Measurements from ENCODE around the gene OR5H14. TPM values are rescaled to one million over a fixed set of nuclear protein-coding genes. Genes with fewer than 3 reads are reported as not detected.
"Not testable (repeated sequence)": the region's sequence is repeated elsewhere in the genome, so short reads cannot be mapped to it uniquely, and the experiment has no call there.

OR5H14 gene
- polyA plus RNA-seq, 1 donor: not detected

DNA sequence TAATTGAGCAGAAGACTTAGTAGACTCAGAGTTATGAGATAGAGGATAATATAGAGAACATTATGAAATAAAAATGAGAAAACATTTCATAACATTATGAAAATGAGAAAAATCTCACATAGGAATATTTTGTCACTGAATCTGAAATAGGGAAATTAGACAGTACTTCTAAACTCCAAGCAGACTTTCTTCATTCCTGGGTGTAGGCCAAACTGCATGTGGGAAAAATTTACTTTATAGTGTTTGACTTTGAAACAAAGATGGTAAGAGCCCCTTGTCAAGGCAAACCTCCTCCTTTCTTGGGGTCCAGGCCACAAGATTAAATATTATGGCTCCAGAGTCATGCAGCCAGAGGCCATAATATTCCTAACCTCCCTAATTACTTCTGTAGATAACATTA, 6.7 kb upstream of the OR5H14 start:
- H3K4me1 ChIP-seq (ENCODE audit: control insufficient read depth, insufficient read depth, low read length): no peaks in the 10 kb centered on the region
- DNase-seq: no peak
- H3K9me3 ChIP-seq (ENCODE audit: control insufficient read depth, low read depth, low read length): no peaks in the 10 kb centered on the region
- H3K27ac ChIP-seq (ENCODE audit: low read length): no peak overlapping the region
- no peaks in the 10 kb centered on the region for H3K27me3 ChIP-seq (ENCODE audit: control insufficient read depth, insufficient read depth, low read length)
- no peaks in the 10 kb centered on the region for H3K36me3 ChIP-seq (ENCODE audit: control insufficient read depth, insufficient read depth, low read length)
- no peak overlapping the region for H3K4me3 ChIP-seq (ENCODE audit: low read length)

DNA sequence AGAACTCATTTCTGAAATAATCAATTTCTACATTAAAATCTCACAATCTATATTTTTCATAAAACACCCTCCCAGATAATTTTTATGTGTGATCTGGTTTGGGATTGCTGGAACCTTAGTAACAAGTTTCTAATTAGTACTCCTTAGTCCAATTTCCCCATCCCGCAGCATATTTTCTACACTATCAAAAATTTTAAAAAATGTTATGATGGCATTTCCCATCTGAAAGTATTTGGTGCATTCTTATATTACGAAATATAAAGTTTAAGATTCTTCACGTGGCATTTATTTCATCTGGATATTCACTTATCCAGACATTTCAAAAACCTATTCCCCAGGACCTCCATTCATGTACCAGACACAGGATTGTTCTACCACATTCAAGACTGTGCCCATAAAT, 1.5 kb downstream of the OR5H14 start:
- Histone ChIP-seq H3K36me3 (ENCODE audit: control insufficient read depth, insufficient read depth, low read length) (no peaks in the 10 kb centered on the region), H3K4me1 (ENCODE audit: control insufficient read depth, insufficient read depth, low read length) (no peaks in the 10 kb centered on the region), H3K4me3 (ENCODE audit: low read length) (no peak overlapping the region), H3K27ac (ENCODE audit: low read length) (no peak overlapping the region), H3K9me3 (ENCODE audit: control insufficient read depth, low read depth, low read length) (no peaks in the 10 kb centered on the region), H3K27me3 (ENCODE audit: control insufficient read depth, insufficient read depth, low read length) (no peaks in the 10 kb centered on the region)
- DNase-seq: no peak
- WGBS (ENCODE audit: insufficient coverage, low lambda C conversion rate): 60% methylated on average over 3 of the region's 3 CpGs

DNA sequence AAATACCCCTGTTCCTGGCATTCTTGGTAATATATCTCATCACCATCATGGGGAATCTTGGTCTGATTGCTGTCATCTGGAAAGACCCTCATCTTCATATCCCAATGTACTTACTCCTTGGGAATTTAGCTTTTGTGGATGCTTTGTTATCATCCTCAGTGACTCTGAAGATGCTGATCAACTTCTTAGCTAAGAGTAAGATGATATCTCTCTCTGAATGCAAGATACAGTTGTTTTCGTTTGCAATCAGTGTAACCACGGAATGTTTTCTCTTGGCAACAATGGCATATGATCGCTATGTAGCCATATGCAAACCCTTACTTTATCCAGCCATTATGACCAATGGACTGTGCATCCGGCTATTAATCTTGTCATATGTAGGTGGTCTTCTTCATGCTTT, 2.2 kb downstream of the OR5H14 start:
- DNase-seq; H3K36me3 ChIP-seq (ENCODE audit: control insufficient read depth, insufficient read depth, low read length); H3K27ac ChIP-seq (ENCODE audit: low read length); H3K9me3 ChIP-seq (ENCODE audit: control insufficient read depth, low read depth, low read length); H3K4me3 ChIP-seq (ENCODE audit: low read length); H3K4me1 ChIP-seq (ENCODE audit: control insufficient read depth, insufficient read depth, low read length); H3K27me3 ChIP-seq (ENCODE audit: control insufficient read depth, insufficient read depth, low read length): not testable (repeated sequence)
- no CpG with 5 or more reads among the region's 4 CpGs for WGBS (ENCODE audit: insufficient coverage, low lambda C conversion rate)

DNA sequence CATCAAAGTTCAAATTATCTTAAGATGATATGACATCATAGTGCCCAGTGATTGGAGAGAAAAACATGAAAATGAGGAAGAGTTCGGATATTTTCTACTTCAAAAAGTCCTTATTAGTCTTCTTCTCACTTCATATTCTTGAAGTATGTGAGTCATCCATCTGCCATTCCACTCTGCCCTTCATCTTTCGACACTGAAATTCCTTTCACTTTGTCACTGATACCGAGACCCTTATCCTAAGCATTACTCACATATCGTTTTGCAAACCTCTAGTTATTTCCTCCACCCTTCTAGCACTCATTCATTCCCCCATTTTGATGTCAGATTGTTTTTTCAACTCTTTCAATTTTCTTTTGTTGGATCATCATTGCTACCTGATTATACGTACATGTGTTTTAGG, 4.0 kb downstream of the OR5H14 start:
- Histone ChIP-seq H3K27me3 (ENCODE audit: control insufficient read depth, insufficient read depth, low read length) (no peaks in the 10 kb centered on the region), H3K27ac (ENCODE audit: low read length) (no peak overlapping the region), H3K4me3 (ENCODE audit: low read length) (no peak overlapping the region), H3K36me3 (ENCODE audit: control insufficient read depth, insufficient read depth, low read length) (no peaks in the 10 kb centered on the region), H3K9me3 (ENCODE audit: control insufficient read depth, low read depth, low read length) (no peaks in the 10 kb centered on the region), H3K4me1 (ENCODE audit: control insufficient read depth, insufficient read depth, low read length) (no peaks in the 10 kb centered on the region)
- 90% methylated on average over 4 of the region's 5 CpGs for whole genome bisulfite sequencing (ENCODE audit: insufficient coverage, low lambda C conversion rate)
- DNase-seq: no peak

DNA sequence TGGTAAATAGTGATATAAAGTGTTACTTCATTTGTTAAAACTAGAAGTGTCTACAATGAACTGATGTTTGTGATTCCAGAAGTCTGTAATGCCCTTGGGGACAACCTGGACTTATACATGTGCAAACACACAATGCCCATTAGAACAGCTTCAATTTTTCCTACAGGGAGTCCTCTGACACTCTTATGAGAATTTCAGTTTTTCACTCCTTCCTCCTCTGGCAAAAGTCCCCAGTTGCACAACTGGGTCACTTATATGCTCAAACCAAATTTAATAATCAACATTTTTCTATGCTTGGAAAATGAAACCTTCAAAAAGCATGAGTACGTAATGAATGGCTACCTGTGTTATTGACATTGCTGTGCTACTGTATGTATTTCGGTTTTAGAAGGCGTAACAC, 19.1 kb downstream of the OR5H14 start, which contains the start of gene OR5H15:
OR5H15 (plus strand) TSS at position 301 of the 400 bp plus-strand sequence. CDS start 2,004 bp downstream, outside the sequence.
- Histone ChIP-seq H3K27me3 (ENCODE audit: control insufficient read depth, insufficient read depth, low read length) (no peaks in the 10 kb centered on the region), H3K9me3 (ENCODE audit: control insufficient read depth, low read depth, low read length) (no peaks in the 10 kb centered on the region), H3K36me3 (ENCODE audit: control insufficient read depth, insufficient read depth, low read length) (no peaks in the 10 kb centered on the region), H3K4me1 (ENCODE audit: control insufficient read depth, insufficient read depth, low read length) (no peaks in the 10 kb centered on the region), H3K4me3 (ENCODE audit: low read length) (no peak within 1 kb of the TSS), H3K27ac (ENCODE audit: low read length) (no peak within 1 kb of the TSS)
- DNase-seq: no peak
- 89% methylated on average over 3 of the region's 3 CpGs for WGBS (ENCODE audit: insufficient coverage, low lambda C conversion rate)

DNA sequence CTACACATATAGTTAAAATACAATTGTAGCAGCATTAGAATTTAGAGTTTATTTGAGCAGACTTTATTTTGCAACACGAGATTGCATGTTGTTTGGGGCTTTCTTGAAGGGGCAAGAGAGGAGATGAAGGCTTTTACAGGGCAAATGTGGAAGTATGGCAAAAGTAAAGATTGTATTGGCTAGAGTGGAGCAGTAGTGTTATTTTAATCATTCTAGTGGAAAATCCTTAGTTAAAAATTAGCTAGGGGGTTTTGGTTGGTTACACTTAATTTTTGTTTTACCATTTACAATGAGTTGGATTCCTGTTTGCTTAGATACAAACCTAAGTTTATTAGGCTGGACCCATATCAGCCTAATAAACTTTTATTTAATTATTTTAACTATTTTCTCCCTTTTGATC, 23.8 kb downstream of the OR5H14 start:
- no peak for DNase-seq
- no peaks in the 10 kb centered on the region for H3K9me3 ChIP-seq (ENCODE audit: control insufficient read depth, low read depth, low read length)
- no peaks in the 10 kb centered on the region for H3K27me3 ChIP-seq (ENCODE audit: control insufficient read depth, insufficient read depth, low read length)
- no CpG with 5 or more reads among the region's 1 CpG for WGBS (ENCODE audit: insufficient coverage, low lambda C conversion rate)
- no peaks in the 10 kb centered on the region for H3K36me3 ChIP-seq (ENCODE audit: control insufficient read depth, insufficient read depth, low read length)
- no peaks in the 10 kb centered on the region for H3K4me1 ChIP-seq (ENCODE audit: control insufficient read depth, insufficient read depth, low read length)
- no peak overlapping the region for H3K27ac ChIP-seq (ENCODE audit: low read length)
- H3K4me3 ChIP-seq (ENCODE audit: low read length): no peak overlapping the region

DNA sequence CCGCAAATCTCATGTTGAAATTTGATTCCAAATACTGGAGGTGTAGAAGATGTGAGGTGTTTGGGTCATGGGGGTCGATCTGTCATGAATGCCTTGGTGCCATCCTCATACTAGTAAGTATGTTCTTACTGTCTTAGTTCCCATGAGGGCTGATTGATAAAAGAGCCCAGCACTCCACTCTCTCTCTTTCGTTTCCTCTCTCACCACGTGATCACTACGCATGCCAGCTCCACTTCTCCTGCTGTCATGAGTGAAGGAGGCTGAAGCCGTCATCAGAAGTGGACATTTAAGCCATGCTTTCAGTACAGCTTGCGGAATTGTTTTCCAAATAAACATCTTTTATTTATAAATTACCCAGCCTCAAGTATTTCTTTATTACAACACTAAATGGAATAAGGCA, 25.3 kb downstream of the OR5H14 start:
- no peaks in the 10 kb centered on the region for H3K4me1 ChIP-seq (ENCODE audit: control insufficient read depth, insufficient read depth, low read length)
- no peak overlapping the region for H3K27ac ChIP-seq (ENCODE audit: low read length)
- DNase-seq: no peak
- H3K36me3 ChIP-seq (ENCODE audit: control insufficient read depth, insufficient read depth, low read length): no peaks in the 10 kb centered on the region
- WGBS (ENCODE audit: insufficient coverage, low lambda C conversion rate): 100% methylated on average over 3 of the region's 7 CpGs
- no peaks in the 10 kb centered on the region for H3K27me3 ChIP-seq (ENCODE audit: control insufficient read depth, insufficient read depth, low read length)
- H3K4me3 ChIP-seq (ENCODE audit: low read length): no peak overlapping the region
- no peaks in the 10 kb centered on the region for H3K9me3 ChIP-seq (ENCODE audit: control insufficient read depth, low read depth, low read length)

DNA sequence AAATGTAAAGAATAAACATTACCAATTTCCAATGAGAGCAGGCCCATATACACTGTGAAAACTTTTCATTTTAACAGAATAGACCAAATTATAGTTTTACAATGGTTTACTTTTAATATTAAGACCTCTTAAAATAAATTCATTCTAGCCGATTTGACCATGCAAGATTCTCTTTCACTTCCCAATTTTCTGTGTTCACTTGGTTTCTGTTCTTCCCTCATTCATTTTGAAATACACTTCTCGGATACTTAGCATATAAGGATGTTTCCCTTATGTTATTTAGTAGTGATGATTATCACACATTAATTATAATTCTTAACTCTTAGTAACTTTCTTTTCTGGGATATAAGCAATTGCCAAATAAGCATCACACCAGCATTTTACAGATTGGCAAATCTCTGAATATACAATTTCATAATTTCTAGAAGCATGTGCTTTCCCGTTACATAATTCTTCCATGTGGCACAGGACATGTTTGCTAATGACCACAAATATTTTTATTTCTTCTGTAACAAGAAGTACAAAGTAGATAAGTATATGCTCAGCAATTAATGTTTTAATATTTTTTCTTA, 33.1 kb downstream of the OR5H14 start:
- Histone ChIP-seq H3K36me3 (ENCODE audit: control insufficient read depth, insufficient read depth, low read length) (no peaks in the 10 kb centered on the region), H3K27me3 (ENCODE audit: control insufficient read depth, insufficient read depth, low read length) (no peaks in the 10 kb centered on the region), H3K4me1 (ENCODE audit: control insufficient read depth, insufficient read depth, low read length) (no peaks in the 10 kb centered on the region), H3K9me3 (ENCODE audit: control insufficient read depth, low read depth, low read length) (no peaks in the 10 kb centered on the region), H3K4me3 (ENCODE audit: low read length) (no peak overlapping the region), H3K27ac (ENCODE audit: low read length) (no peak overlapping the region)
- 90% methylated on average over 2 of the region's 3 CpGs for WGBS (ENCODE audit: insufficient coverage, low lambda C conversion rate)
- no peak for DNase-seq

DNA sequence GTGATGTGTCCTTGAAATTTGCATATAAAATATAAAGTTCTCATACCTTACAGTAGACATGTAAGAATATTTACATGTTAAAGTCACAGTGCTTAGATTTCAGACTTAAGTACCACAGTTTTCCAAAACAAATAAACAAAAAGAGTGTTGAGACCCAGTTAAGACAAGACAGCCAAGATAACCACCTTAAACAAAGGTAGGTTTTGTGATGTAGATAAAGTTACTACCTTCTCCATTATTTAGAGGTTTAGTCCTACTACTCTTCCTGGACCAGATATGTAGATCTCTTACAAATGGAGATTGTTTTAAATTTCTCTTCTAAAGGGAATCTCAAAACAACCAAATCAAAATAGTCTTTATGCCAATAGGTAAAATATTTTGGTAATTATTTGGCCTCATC, 34.9 kb downstream of the OR5H14 start:
- Histone ChIP-seq H3K27ac (ENCODE audit: low read length) (no peak overlapping the region), H3K9me3 (ENCODE audit: control insufficient read depth, low read depth, low read length) (no peaks in the 10 kb centered on the region), H3K36me3 (ENCODE audit: control insufficient read depth, insufficient read depth, low read length) (no peaks in the 10 kb centered on the region), H3K4me3 (ENCODE audit: low read length) (no peak overlapping the region), H3K4me1 (ENCODE audit: control insufficient read depth, insufficient read depth, low read length) (no peaks in the 10 kb centered on the region), H3K27me3 (ENCODE audit: control insufficient read depth, insufficient read depth, low read length) (no peaks in the 10 kb centered on the region)
- no peak for DNase-seq

DNA sequence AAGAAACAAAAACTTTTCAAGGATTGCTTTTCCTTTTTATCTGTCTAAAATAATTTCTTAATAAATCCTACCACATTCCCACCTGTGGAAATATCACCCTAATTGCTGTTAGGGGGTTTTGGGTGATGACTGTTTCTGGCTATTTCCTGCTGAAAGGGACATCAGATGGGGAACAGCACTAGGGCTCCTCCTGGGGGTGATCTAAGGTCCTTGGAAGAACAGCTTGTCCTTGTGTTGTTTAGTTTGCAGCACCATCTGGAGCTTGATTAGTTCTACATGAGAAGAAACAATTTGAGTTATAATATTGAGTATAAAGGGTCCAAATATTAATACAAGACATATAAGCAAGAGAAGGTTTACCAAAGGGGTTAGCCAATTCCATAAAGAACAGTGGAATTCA, 37.9 kb downstream of the OR5H14 start:
- no peak overlapping the region for H3K27ac ChIP-seq (ENCODE audit: low read length)
- no peaks in the 10 kb centered on the region for H3K4me1 ChIP-seq (ENCODE audit: control insufficient read depth, insufficient read depth, low read length)
- no peaks in the 10 kb centered on the region for H3K36me3 ChIP-seq (ENCODE audit: control insufficient read depth, insufficient read depth, low read length)
- DNase-seq: no peak
- H3K27me3 ChIP-seq (ENCODE audit: control insufficient read depth, insufficient read depth, low read length): no peaks in the 10 kb centered on the region
- no peak overlapping the region for H3K4me3 ChIP-seq (ENCODE audit: low read length)
- no peaks in the 10 kb centered on the region for H3K9me3 ChIP-seq (ENCODE audit: control insufficient read depth, low read depth, low read length)

DNA sequence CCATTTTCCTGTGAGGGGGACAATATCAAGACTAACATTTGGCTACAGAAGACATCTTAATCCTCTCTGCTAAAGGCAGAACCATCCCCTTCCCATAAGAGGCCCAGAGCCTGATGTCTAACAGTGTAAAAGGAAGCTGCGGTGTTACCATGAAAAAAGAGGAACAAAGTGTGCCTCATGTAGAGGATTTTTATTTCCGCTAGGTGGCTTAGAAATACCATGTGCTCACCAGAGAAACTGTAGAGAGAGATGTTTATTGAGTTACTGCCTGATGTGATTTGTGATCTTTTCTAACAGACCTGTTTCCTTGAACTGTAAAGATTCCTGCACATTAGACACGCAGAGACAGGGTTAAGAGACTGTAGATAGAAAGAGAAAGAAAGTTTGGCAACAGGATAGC, 41.3 kb downstream of the OR5H14 start:
- Histone ChIP-seq H3K4me1 (ENCODE audit: control insufficient read depth, insufficient read depth, low read length) (no peaks in the 10 kb centered on the region), H3K27me3 (ENCODE audit: control insufficient read depth, insufficient read depth, low read length) (no peaks in the 10 kb centered on the region), H3K9me3 (ENCODE audit: control insufficient read depth, low read depth, low read length) (no peaks in the 10 kb centered on the region), H3K27ac (ENCODE audit: low read length) (no peak overlapping the region), H3K36me3 (ENCODE audit: control insufficient read depth, insufficient read depth, low read length) (no peaks in the 10 kb centered on the region), H3K4me3 (ENCODE audit: low read length) (no peak overlapping the region)
- DNase-seq: no peak
- WGBS (ENCODE audit: insufficient coverage, low lambda C conversion rate): 40% methylated on average over 1 of the region's 3 CpGs

Data from large intestine (tissue), 3 donors.